Lower lobe of right lung (tissue), 2 donors: ENCODE measurements around the gene SLC6A6. TPM values are rescaled to one million over a fixed set of nuclear protein-coding genes. Genes with fewer than 3 reads are reported as not detected.
"Not testable (repeated sequence)": the region's sequence is repeated elsewhere in the genome, so short reads cannot be mapped to it uniquely, and the experiment has no call there.

Experiments used
- ATAC-seq, 2 donors: fragments of 200-7000 bp; cut with Tn5 transposase; one replicate each; pipeline ENCODE4 v1.9.1; 2020 to 2022; ENCODE audit warnings: mild to moderate bottlenecking in 2 of 2, moderate library complexity in 2 of 2
- DNase-seq: peaks from one replicate; pipeline ENCODE4 v3.0.0-alpha.2; 2020
- H3K27ac ChIP-seq: fragments of 200-600 bp; one replicate; pipeline ENCODE4 v1.8.0; 2022
- H3K27me3 ChIP-seq: fragments of 200-600 bp; one replicate; pipeline ENCODE4 v1.8.0; 2022; ENCODE audit warnings: low read depth
- H3K36me3 ChIP-seq: fragments of 200-600 bp; one replicate; pipeline ENCODE4 v1.8.0; 2022; ENCODE audit warnings: mild to moderate bottlenecking
- H3K4me1 ChIP-seq: fragments of 200-600 bp; one replicate; pipeline ENCODE4 v1.8.0; 2022
- H3K4me3 ChIP-seq: fragments of 200-600 bp; one replicate; pipeline ENCODE4 v1.8.0; 2022; ENCODE audit warnings: mild to moderate bottlenecking
- H3K9me3 ChIP-seq: fragments of 200-600 bp; one replicate; pipeline ENCODE4 v1.8.0; 2022
- CTCF ChIP-seq: fragments of 200-600 bp; IDR thresholded peaks from one replicate; pipeline ENCODE4 v1.8.0; 2022; ENCODE audit warnings: antibody characterized with exemption, mild to moderate bottlenecking
- intact Hi-C: fragments of 100-400 bp; cut with DNase I; formaldehyde crosslinking; loops from one replicate; pipeline ENCODE4 v1.11.0; 2022
- total RNA-seq: library from RNA; stranded (reverse); fragmentation: NEBNext Ultra II Directional; extraction: Animal tissue kit (Norgen Biotek cat#: 25700); gene quantifications from one replicate; pipeline ENCODE4 v1.2.1, GENCODE V29; 2021
- donor health status: DM: no; HTN: yes; CAD: no; lungs with severe emphysema.

The SLC6A6 gene
- total RNA-seq, 1 donor from 2014 or later = 84.0 TPM

GRCh38 chr3:14406336-14406735 is 3.9 kb downstream of the SLC6A6 start:
- ATAC-seq = no peak
- H3K4me3 ChIP-seq = no peak overlapping the region
- intact Hi-C loops = no loop called here
- DNase-seq = no peak
- no peak for TF ChIP-seq CTCF
- H3K36me3 ChIP-seq = peaks cover 10% of the 10 kb centered on the region
- peaks cover 69% of the 10 kb centered on the region for H3K4me1 ChIP-seq
- H3K27me3 ChIP-seq = no peaks in the 10 kb centered on the region
- peak overlapping the region; percentile 44 for H3K27ac ChIP-seq
- H3K9me3 ChIP-seq = no peaks in the 10 kb centered on the region

- Histone ChIP-seq H3K4me3 (no peak overlapping the region), H3K4me1 (peaks cover 72% of the 10 kb centered on the region), H3K9me3 (no peaks in the 10 kb centered on the region), H3K27me3 (no peaks in the 10 kb centered on the region), H3K27ac (no peak overlapping the region), H3K36me3 (peaks cover 14% of the 10 kb centered on the region)
- ATAC-seq = no peak
- no peak for DNase-seq
- intact Hi-C loops = no loop called here
- TF ChIP-seq CTCF = no peak
Measured at GRCh38 chr3:14406766-14407165, 4.4 kb downstream of the SLC6A6 start.

- Histone ChIP-seq H3K4me1 (peaks cover 72% of the 10 kb centered on the region), H3K27ac (no peak overlapping the region), H3K27me3 (no peaks in the 10 kb centered on the region), H3K4me3 (no peak overlapping the region), H3K9me3 (no peaks in the 10 kb centered on the region), H3K36me3 (peaks cover 15% of the 10 kb centered on the region)
- DNase-seq (no peak), ATAC-seq (no peak)
- intact Hi-C loops = no loop called here
- TF ChIP-seq CTCF = no peak
Measured at GRCh38 chr3:14407203-14407602, 4.8 kb downstream of the SLC6A6 start.

- Histone ChIP-seq H3K4me1 (peaks cover 81% of the 10 kb centered on the region), H3K36me3 (peaks cover 15% of the 10 kb centered on the region), H3K27ac (peak overlapping the region; percentile 68)
- DNase-seq, H3K27me3 ChIP-seq, ATAC-seq, intact Hi-C loops, H3K9me3 ChIP-seq, H3K4me3 ChIP-seq: not testable (repeated sequence)
Measured at GRCh38 chr3:14409779-14410063, 7.3 kb downstream of the SLC6A6 start.

- intact Hi-C loops = no loop called here
- Histone ChIP-seq H3K27ac (peak overlapping the region; percentile 68), H3K9me3 (no peaks in the 10 kb centered on the region), H3K36me3 (peaks cover 15% of the 10 kb centered on the region), H3K27me3 (no peaks in the 10 kb centered on the region), H3K4me1 (peaks cover 81% of the 10 kb centered on the region), H3K4me3 (no peak overlapping the region)
- no peak for DNase-seq
- no peak for TF ChIP-seq CTCF
- ATAC-seq = no peak
Measured at GRCh38 chr3:14410106-14410502, 7.7 kb downstream of the SLC6A6 start.

- Histone ChIP-seq H3K9me3 (no peaks in the 10 kb centered on the region), H3K36me3 (peaks cover 15% of the 10 kb centered on the region), H3K27me3 (no peaks in the 10 kb centered on the region), H3K4me3 (no peak overlapping the region), H3K27ac (peak overlapping the region; percentile 68), H3K4me1 (peaks cover 78% of the 10 kb centered on the region)
- no peak for TF ChIP-seq CTCF
- intact Hi-C loops = no loop called here
- DNase-seq (peak; percentile 76), ATAC-seq (peak; percentile 80 to 83)
Measured at GRCh38 chr3:14410503-14411165, 8.2 kb downstream of the SLC6A6 start.
